K562 (cell line): ENCODE results near the gene PON3. TPM values are rescaled to one million over a fixed set of nuclear protein-coding genes. Genes with fewer than 3 reads are reported as not detected.

ENCODE experiments used
- ATAC-seq: fragments of 200-7000 bp; cut with Tn5 transposase; 3 replicates; pipeline ENCODE4 v1.9.1; 2020; ENCODE audit warnings: moderate library complexity
- BruUV-seq: library from RNA; stranded (reverse); fragments of 400-500 nt; replicated peaks from 2 replicates; lab custom pipeline; 2021; lab: Mats Ljungman, UMichigan
- CTCF ChIA-PET: fragments of 300-600 bp; formaldehyde crosslinking; extraction: SDS; loops from one replicate; lab custom pipeline; 2021; ENCODE audit warnings: low intra/inter-chr PET ratio; lab: Yijun Ruan, JAX
- POLR2A ChIA-PET: fragments of 300-600, 350-650 bp; sonication (Branson Sonifier 250); formaldehyde crosslinking; extraction: SDS; loops from one replicate; lab custom pipeline; 2021; ENCODE audit warnings: antibody characterized with exemption, inconsistent platforms; lab: Yijun Ruan, JAX
- DNase-seq, 4 experiments: peaks; one replicate each; pipeline versions ENCODE4 v3.0.0 to v3.0.0-alpha.2; 2011 to 2018; ENCODE audit warnings: low spot score in 3 of 4, mixed read lengths in 3 of 4; ENCODE audit errors: extremely low read depth in 1 of 4
- FAIRE-seq: peaks from 2 replicates; lab custom pipeline; 2011; peaks lifted over from hg19 to GRCh38; lab: Jason Lieb, UNC
- H2AFZ ChIP-seq: 2 replicates; pipeline ENCODE4 v1.6.0; 2011; ENCODE audit warnings: low read depth, low read length, control low read depth, inconsistent platforms
- H3K27ac ChIP-seq: fragments of 200-600 bp; 3 replicates; pipeline ENCODE4 v1.8.0; 2011; ENCODE audit warnings: low read depth, mild to moderate bottlenecking, control low read depth, inconsistent platforms, low read length, moderate library complexity, mixed read lengths; ENCODE audit errors: extremely low read depth
- H3K27me3 ChIP-seq, 2 experiments: fragments of 300-600 bp in 1 of 2; 2 replicates in 1 of 2; 3 replicates in 1 of 2; pipeline versions ENCODE4 v1.6.0 to v1.8.0; 2011; ENCODE audit warnings: inconsistent platforms in 2 of 2, low read length in 2 of 2, mild to moderate bottlenecking in 1 of 2, mixed read lengths in 1 of 2, moderate library complexity in 1 of 2; ENCODE audit not compliant: control insufficient read depth in 2 of 2, insufficient read depth in 2 of 2
- H3K36me3 ChIP-seq: fragments of 300-600 bp; 3 replicates; pipeline ENCODE4 v1.8.0; 2011; ENCODE audit warnings: mild to moderate bottlenecking, low read length, inconsistent platforms; ENCODE audit not compliant: control insufficient read depth, insufficient read depth
- H3K4me1 ChIP-seq, 2 experiments: fragments of 200-600 bp in 1 of 2; replicated peaks in 1 of 2; 2 replicates in 1 of 2; 3 replicates in 1 of 2; pipeline versions ENCODE4 v1.5.1 to v1.8.0; 2011; ENCODE audit warnings: inconsistent platforms in 2 of 2, low read length in 2 of 2, mild to moderate bottlenecking in 1 of 2, mixed read lengths in 1 of 2, moderate library complexity in 1 of 2; ENCODE audit not compliant: control insufficient read depth in 2 of 2, insufficient read depth in 2 of 2
- H3K4me2 ChIP-seq: 2 replicates; pipeline ENCODE4 v1.6.1; 2011; ENCODE audit warnings: low read length, control low read depth, inconsistent platforms, mixed read lengths; ENCODE audit not compliant: insufficient read depth
- H3K4me3 ChIP-seq: fragments of 200-600 bp; sonication (generic), shearing (Covaris generic); 2 replicates; pipeline ENCODE4 v1.5.1; 2016; ENCODE audit warnings: control low read depth, inconsistent platforms
- H3K79me2 ChIP-seq: fragments of 200-600 bp; 3 replicates; pipeline ENCODE4 v1.8.0; 2011; ENCODE audit warnings: low read length, inconsistent platforms; ENCODE audit not compliant: control insufficient read depth, insufficient read depth
- H3K9ac ChIP-seq, 2 experiments: 2 replicates each; pipeline versions ENCODE4 v1.6.0 to v1.6.1; 2011; ENCODE audit warnings: low read depth in 2 of 2, low read length in 2 of 2, control low read depth in 1 of 2, inconsistent platforms in 1 of 2, mild to moderate bottlenecking in 1 of 2, mixed read lengths in 1 of 2; ENCODE audit not compliant: insufficient read depth in 1 of 2
- H3K9me1 ChIP-seq: one replicate; pipeline ENCODE4 v1.6.0; 2011; ENCODE audit warnings: inconsistent platforms, mild to moderate bottlenecking, low read length, moderate library complexity; ENCODE audit not compliant: control insufficient read depth, insufficient read depth
- H3K9me3 ChIP-seq: replicated peaks from 2 replicates; pipeline ENCODE4 v1.5.1; 2011; ENCODE audit warnings: low read depth, low read length, inconsistent platforms; ENCODE audit not compliant: control insufficient read depth, insufficient read depth
- H4K20me1 ChIP-seq: replicated peaks from 2 replicates; pipeline ENCODE4 v1.6.1; 2011; ENCODE audit warnings: low read length, inconsistent platforms, mixed read lengths; ENCODE audit not compliant: control insufficient read depth, insufficient read depth
- KAT8 ChIP-seq: fragments of 450-650 bp; IDR thresholded peaks from 2 replicates; pipeline ENCODE4 v1.6.1; 2016; ENCODE audit warnings: low read depth, mild to moderate bottlenecking
- WGBS: fragments of 100-300 bp; shearing (Covaris generic); methylation state at CpG from one replicate; pipeline ENCODE4 v1.1.6; 2016; ENCODE audit warnings: low coverage, mixed read lengths; ENCODE audit not compliant: insufficient coverage; ENCODE audit errors: missing lambda C conversion rate; 5-methylcytosine and 5-hydroxymethylcytosine counted together
- in situ Hi-C: fragments of 300-500 bp; cut with MboI; formaldehyde crosslinking; loops from 4 replicates; pipeline ENCODE4 v1.15.0; 2018; ENCODE audit warnings: inconsistent platforms, mixed read lengths
- intact Hi-C: fragments of 100-400 bp; cut with micrococcal nuclease; formaldehyde crosslinking; loops from 2 replicates; pipeline ENCODE4 v1.14.2; 2022
- polyA plus RNA-seq, 8 experiments: library from polyadenylated mRNA; depleted of rRNA in 4 of 8; stranded (reverse) in 5 of 8; unstranded in 3 of 8; fragments of >200 nt; fragmentation: Nextera tagmentation in 2 of 8; fragmentation: Illumina TruSeq in 1 of 8; extraction: Ambion mirVana in 2 of 8; extraction: Trizol in 1 of 8; gene quantifications; 2 replicates each; pipeline versions ENCODE4 v1.2.1 to v1.2.3, GENCODE V29; 2011 to 2014; ENCODE audit warnings: inconsistent platforms in 1 of 8, missing spikeins in 1 of 8
- total RNA-seq, 7 experiments: library from RNA; depleted of rRNA in 6 of 7; stranded (reverse); fragments of >200 nt in 6 of 7; fragmentation: Illumina TruSeq in 2 of 7; extraction: Trizol in 2 of 7; gene quantifications; 2 replicates each; pipeline versions ENCODE4 v1.2.1 to v1.2.3, GENCODE V29; 2011 to 2021; ENCODE audit warnings: low replicate concordance in 1 of 7
- TF ChIP-seq, protein P1 (sequence below), 3 experiments: IDR thresholded peaks in 2 of 3; conservative IDR thresholded peaks in 1 of 3; 2 replicates each; pipeline ENCODE4 v1.5.1; 2011 to 2012; ENCODE audit warnings: low read length in 3 of 3, mild to moderate bottlenecking in 3 of 3, control low read depth in 2 of 3, improper control_type of control experiment in 1 of 3, inconsistent platforms in 1 of 3, low read depth in 1 of 3, mixed read lengths in 1 of 3, moderate library complexity in 1 of 3; ENCODE audit not compliant: insufficient read depth in 2 of 3

PON3 gene
- total and polyA plus RNA-seq, 9 of the 15 experiments (the other 6 are each of a cell fraction or from before 2014, with no cell fraction given): 0.15 to 0.38 (median 0.18) TPM; not detected in 6

DNA sequence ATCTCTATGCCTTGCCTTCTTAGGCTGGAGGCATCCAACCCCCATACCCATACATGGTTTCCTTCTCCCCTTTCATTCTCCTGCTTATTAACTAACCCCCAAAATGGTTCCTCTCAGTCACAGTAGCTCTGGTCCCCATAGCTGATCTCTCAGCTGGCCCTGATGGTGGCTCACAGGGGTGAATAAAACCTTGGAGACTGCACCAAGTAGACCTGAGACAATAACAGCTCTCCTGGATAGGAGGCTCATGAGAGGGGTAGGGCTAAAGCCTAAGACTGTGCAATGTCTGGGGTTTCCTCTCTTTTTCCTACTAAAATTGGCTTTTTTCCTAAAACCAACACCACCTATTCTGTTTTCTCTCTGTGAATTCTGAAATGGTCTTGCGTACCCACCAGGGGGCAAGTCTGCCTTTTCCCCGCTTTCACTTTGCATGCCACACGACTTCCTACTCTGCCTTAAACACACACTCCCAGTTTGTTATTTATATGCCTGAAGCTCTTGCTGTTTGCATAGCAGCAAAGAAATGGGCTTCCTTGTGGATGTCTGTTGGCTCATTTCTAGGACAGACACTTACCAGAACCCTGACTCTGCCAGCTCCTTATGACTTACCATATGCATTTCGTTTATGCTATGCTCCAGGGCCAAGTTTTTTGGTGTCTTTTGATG lies 53.4 kb downstream of the PON3 start:
- Histone ChIP-seq H3K36me3 (no peaks in the 10 kb centered on the region), H3K27ac (no peak overlapping the region), H3K9me3 (no peaks in the 10 kb centered on the region), H3K9ac (no peak overlapping the region), H3K79me2 (no peaks in the 10 kb centered on the region)
- intact Hi-C loops: no loop called here
- DNase-seq: no peak
- BruUV-seq: no TSS peak
- no peak for FAIRE-seq
- in situ Hi-C loops: no loop called here
- TF ChIP-seq KAT8: no peak
- TF ChIP-seq, protein P1, sequence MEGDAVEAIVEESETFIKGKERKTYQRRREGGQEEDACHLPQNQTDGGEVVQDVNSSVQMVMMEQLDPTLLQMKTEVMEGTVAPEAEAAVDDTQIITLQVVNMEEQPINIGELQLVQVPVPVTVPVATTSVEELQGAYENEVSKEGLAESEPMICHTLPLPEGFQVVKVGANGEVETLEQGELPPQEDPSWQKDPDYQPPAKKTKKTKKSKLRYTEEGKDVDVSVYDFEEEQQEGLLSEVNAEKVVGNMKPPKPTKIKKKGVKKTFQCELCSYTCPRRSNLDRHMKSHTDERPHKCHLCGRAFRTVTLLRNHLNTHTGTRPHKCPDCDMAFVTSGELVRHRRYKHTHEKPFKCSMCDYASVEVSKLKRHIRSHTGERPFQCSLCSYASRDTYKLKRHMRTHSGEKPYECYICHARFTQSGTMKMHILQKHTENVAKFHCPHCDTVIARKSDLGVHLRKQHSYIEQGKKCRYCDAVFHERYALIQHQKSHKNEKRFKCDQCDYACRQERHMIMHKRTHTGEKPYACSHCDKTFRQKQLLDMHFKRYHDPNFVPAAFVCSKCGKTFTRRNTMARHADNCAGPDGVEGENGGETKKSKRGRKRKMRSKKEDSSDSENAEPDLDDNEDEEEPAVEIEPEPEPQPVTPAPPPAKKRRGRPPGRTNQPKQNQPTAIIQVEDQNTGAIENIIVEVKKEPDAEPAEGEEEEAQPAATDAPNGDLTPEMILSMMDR (IDR thresholded peaks at IDR 0.05 in 2 of 3, conservative IDR thresholded peaks at IDR 0.05 in 1 of 3; ENCODE audit: insufficient read depth in 2 of 3, low read depth in 1 of 3, low read length in 3 of 3): peak in 2 of 3 experiments; percentile 7 to 20; a peak in 3 of 6 replicates
- TF ChIP-seq, all 486 proteins: peak for 1
- Histone ChIP-seq H3K27me3 (no peaks in the 10 kb centered on the region), H3K4me2 (no peak overlapping the region), H2AFZ (no peak overlapping the region), H3K4me3 (no peak overlapping the region), H4K20me1 (no peaks in the 10 kb centered on the region), H3K4me1 (no peaks in the 10 kb centered on the region), H3K9me1 (no peaks in the 10 kb centered on the region)
- POLR2A ChIA-PET: interaction anchor here (0.6 kb wide), 1 partner anchor 265 kb away, joined by 3 read pairs; no protein-coding TSS in a partner anchor
- 3% methylated on average over 4 of the region's 4 CpGs for WGBS
- ATAC-seq: peak; percentile 38
- CTCF ChIA-PET: interaction anchor here (0.8 kb wide), 1 partner anchor 138 kb away, joined by 3 read pairs; no protein-coding TSS in a partner anchor
